Astrocyte (in vitro differentiated cells and primary cell): ENCODE results near the gene KRT5.

Experiments
- EZH2 ChIP-seq: IDR thresholded peaks from 2 replicates; pipeline ENCODE4 v1.6.1; 2012; ENCODE audit warnings: mild to moderate bottlenecking, low read length, inconsistent platforms; ENCODE audit not compliant: insufficient read depth
- TF ChIP-seq, protein P1 (sequence below): IDR thresholded peaks from 2 replicates; pipeline ENCODE4 v1.5.1; 2011; ENCODE audit warnings: low read depth, mild to moderate bottlenecking, inconsistent platforms, low read length, moderate library complexity; ENCODE audit not compliant: insufficient read depth

DNA sequence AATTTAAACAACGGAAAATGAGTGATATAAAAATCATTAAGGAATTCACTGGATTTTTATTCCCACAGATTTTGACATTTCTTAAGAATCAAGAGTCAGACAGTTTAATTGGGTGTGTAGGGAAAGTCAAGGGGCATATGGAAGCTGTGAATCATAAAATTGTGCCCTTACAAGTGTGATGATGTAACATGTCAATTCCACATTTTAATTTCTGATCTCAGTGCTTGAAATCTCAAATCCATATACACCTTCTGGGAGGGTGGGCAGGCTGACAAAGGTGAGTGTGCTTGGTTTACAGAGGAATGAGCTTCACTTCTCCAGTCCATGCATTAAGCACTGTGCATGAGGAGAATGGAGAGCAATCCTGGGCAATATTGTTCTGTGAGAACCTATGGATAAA is 26.1 kb downstream of the KRT5 start:
- TF ChIP-seq, protein P1, sequence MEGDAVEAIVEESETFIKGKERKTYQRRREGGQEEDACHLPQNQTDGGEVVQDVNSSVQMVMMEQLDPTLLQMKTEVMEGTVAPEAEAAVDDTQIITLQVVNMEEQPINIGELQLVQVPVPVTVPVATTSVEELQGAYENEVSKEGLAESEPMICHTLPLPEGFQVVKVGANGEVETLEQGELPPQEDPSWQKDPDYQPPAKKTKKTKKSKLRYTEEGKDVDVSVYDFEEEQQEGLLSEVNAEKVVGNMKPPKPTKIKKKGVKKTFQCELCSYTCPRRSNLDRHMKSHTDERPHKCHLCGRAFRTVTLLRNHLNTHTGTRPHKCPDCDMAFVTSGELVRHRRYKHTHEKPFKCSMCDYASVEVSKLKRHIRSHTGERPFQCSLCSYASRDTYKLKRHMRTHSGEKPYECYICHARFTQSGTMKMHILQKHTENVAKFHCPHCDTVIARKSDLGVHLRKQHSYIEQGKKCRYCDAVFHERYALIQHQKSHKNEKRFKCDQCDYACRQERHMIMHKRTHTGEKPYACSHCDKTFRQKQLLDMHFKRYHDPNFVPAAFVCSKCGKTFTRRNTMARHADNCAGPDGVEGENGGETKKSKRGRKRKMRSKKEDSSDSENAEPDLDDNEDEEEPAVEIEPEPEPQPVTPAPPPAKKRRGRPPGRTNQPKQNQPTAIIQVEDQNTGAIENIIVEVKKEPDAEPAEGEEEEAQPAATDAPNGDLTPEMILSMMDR, result no peak
- no peak for TF ChIP-seq EZH2
